ENCODE results near the gene PDIA2.

- TF ChIP-seq CTCF (conservative IDR thresholded peaks at IDR 0.05; ENCODE audit: low read depth, low read length) (no peak), EZH2 (IDR thresholded peaks at IDR 0.05; ENCODE audit: low read length, unreplicated experiment) (no peak)
Observed at GRCh38 chr16:330741-331140, 47.8 kb downstream of the PDIA2 start.

Measured in PC-3 (cell line).